SK-N-SH (cell line): ENCODE results near the gene C20orf141.

Experiments
- CTCF ChIP-seq: fragments of 200-600 bp; sonication (generic); IDR thresholded peaks from 2 replicates; pipeline ENCODE4 v1.6.1; 2017; ENCODE audit warnings: antibody characterized with exemption, mild to moderate bottlenecking, moderate library complexity
- EZH2phosphoT487 ChIP-seq: fragments of 200-600 bp; sonication (generic); IDR thresholded peaks from 2 replicates; pipeline ENCODE4 v1.6.1; 2017; ENCODE audit warnings: low read depth, mixed run types, mild to moderate bottlenecking, antibody characterized with exemption, moderate library complexity, borderline replicate concordance
- FOXJ3 ChIP-seq: sonication (generic); formaldehyde crosslinking; IDR thresholded peaks from 2 replicates; pipeline ENCODE4 v1.5.1; 2020; ENCODE audit warnings: mild to moderate bottlenecking, missing genetic modification reagents
- JUND ChIP-seq: IDR thresholded peaks from 2 replicates; pipeline ENCODE4 v1.4.0; 2012
- MXI1 ChIP-seq: IDR thresholded peaks from 2 replicates; pipeline ENCODE4 v1.6.1; 2012; ENCODE audit warnings: mild to moderate bottlenecking, low read depth, low read length, improper control_type of control experiment
- NRF1 ChIP-seq: IDR thresholded peaks from 2 replicates; pipeline ENCODE4 v1.6.1; 2012; ENCODE audit warnings: low read depth, mild to moderate bottlenecking, low read length
- POLR2AphosphoS5 ChIP-seq: IDR thresholded peaks from 2 replicates; pipeline ENCODE4 v1.6.1; 2012; ENCODE audit warnings: low read depth, low read length
- RAD21 ChIP-seq: IDR thresholded peaks from 2 replicates; pipeline ENCODE4 v1.6.1; 2012; ENCODE audit warnings: mild to moderate bottlenecking, low read length
- RCOR1 ChIP-seq: fragments of 150-350 bp; IDR thresholded peaks from 2 replicates; pipeline ENCODE4 v1.6.1; 2017; ENCODE audit warnings: antibody characterized with exemption, low read length
- REST ChIP-seq: IDR thresholded peaks from 2 replicates; pipeline ENCODE4 v1.6.1; 2012; ENCODE audit warnings: mild to moderate bottlenecking, low read depth, low read length, moderate library complexity
- RFX5 ChIP-seq: IDR thresholded peaks from 2 replicates; pipeline ENCODE4 v1.6.1; 2012; ENCODE audit warnings: mild to moderate bottlenecking, improper control_type of control experiment, low read length
- TEAD4 ChIP-seq: IDR thresholded peaks from 2 replicates; pipeline ENCODE4 v1.4.0; 2012; ENCODE audit warnings: mild to moderate bottlenecking, borderline replicate concordance; ENCODE audit not compliant: insufficient read depth
- USF2 ChIP-seq: fragments of 150-350 bp; IDR thresholded peaks from 2 replicates; pipeline ENCODE4 v1.6.1; 2017; ENCODE audit warnings: antibody characterized with exemption, low read length, low read depth, borderline replicate concordance

GRCh38 chr20:2799271-2799670 is 15.5 kb upstream of the C20orf141 start:
- TF ChIP-seq USF2 = no peak
- no peak for TF ChIP-seq RFX5
- TF ChIP-seq EZH2phosphoT487 = no peak
- no peak for TF ChIP-seq REST
- TF ChIP-seq MXI1 = no peak
- no peak for TF ChIP-seq TEAD4
- TF ChIP-seq CTCF = no peak
- no peak for TF ChIP-seq RAD21
- no peak for TF ChIP-seq NRF1
- TF ChIP-seq POLR2AphosphoS5 = no peak
- TF ChIP-seq RCOR1 = no peak
- TF ChIP-seq FOXJ3 (CRISPR knock-in tag) = no peak
- TF ChIP-seq JUND = no peak
